Neural progenitor cell (in vitro differentiated cells): ENCODE measurements around the gene GLIPR1. TPM values are rescaled to one million over a fixed set of nuclear protein-coding genes. Genes with fewer than 3 reads are reported as not detected.

Experiments
- DNase-seq: peaks from one replicate; pipeline ENCODE4 v3.0.0-alpha.2; 2016; ENCODE audit warnings: low spot score
- H2AFZ ChIP-seq: fragments of 200-600 bp; sonication (generic); replicated peaks from 2 replicates; pipeline ENCODE4 v1.6.1; 2016; ENCODE audit warnings: antibody characterized with exemption
- H3F3A ChIP-seq: fragments of 200-600 bp; sonication (generic); 2 replicates; pipeline ENCODE4 v1.6.1; 2016; ENCODE audit warnings: antibody characterized with exemption, low read depth
- H3K27ac ChIP-seq: fragments of 200-600 bp; sonication (generic); 2 replicates; pipeline ENCODE4 v1.5.1; 2016; ENCODE audit warnings: mild to moderate bottlenecking
- H3K27me3 ChIP-seq: fragments of 200-600 bp; sonication (generic); 2 replicates; pipeline ENCODE4 v1.6.1; 2016; ENCODE audit warnings: mild to moderate bottlenecking, moderate library complexity
- H3K36me3 ChIP-seq: fragments of 200-600 bp; sonication (generic); 2 replicates; pipeline ENCODE4 v1.5.1; 2016
- H3K4me1 ChIP-seq: fragments of 200-600 bp; sonication (generic); 2 replicates; pipeline ENCODE4 v1.6.1; 2016; ENCODE audit warnings: mixed run types
- H3K4me2 ChIP-seq: fragments of 200-600 bp; sonication (generic); 2 replicates; pipeline ENCODE4 v1.6.1; 2016
- H3K4me3 ChIP-seq: fragments of 200-600 bp; sonication (generic); 2 replicates; pipeline ENCODE4 v1.5.1; 2016
- H3K79me2 ChIP-seq: fragments of 200-600 bp; sonication (generic); 2 replicates; pipeline ENCODE4 v1.6.1; 2016; ENCODE audit warnings: low read depth
- H3K9ac ChIP-seq: fragments of 200-600 bp; sonication (generic); 2 replicates; pipeline ENCODE4 v1.6.1; 2016
- H3K9me3 ChIP-seq: fragments of 200-600 bp; sonication (generic); 2 replicates; pipeline ENCODE4 v1.5.1; 2016; ENCODE audit warnings: low read depth
- H4K20me1 ChIP-seq: fragments of 200-600 bp; sonication (generic); 2 replicates; pipeline ENCODE4 v1.6.1; 2016; ENCODE audit warnings: low read depth
- H3K27ac Mint-ChIP-seq: 3 replicates; pipeline ENCODE4 v1.8.0; 2021; ENCODE audit warnings: mixed read lengths
- H3K27me3 Mint-ChIP-seq: 2 replicates; pipeline ENCODE4 v1.8.0; 2022; ENCODE audit warnings: low read depth, mild to moderate bottlenecking, inconsistent platforms, moderate library complexity, mixed read lengths; ENCODE audit not compliant: insufficient read depth
- H3K36me3 Mint-ChIP-seq: 3 replicates; pipeline ENCODE4 v1.8.0; 2021; ENCODE audit warnings: mixed read lengths
- H3K4me1 Mint-ChIP-seq: 3 replicates; pipeline ENCODE4 v1.8.0; 2021; ENCODE audit warnings: mixed read lengths
- H3K4me3 Mint-ChIP-seq: 3 replicates; pipeline ENCODE4 v1.8.0; 2021; ENCODE audit warnings: mild to moderate bottlenecking, moderate library complexity, mixed read lengths
- H3K9me3 Mint-ChIP-seq: 3 replicates; pipeline ENCODE4 v1.8.0; 2020; ENCODE audit warnings: mixed read lengths
- CTCF ChIP-seq: fragments of 200-600 bp; sonication (generic); IDR thresholded peaks from 2 replicates; pipeline ENCODE4 v1.5.1; 2017; ENCODE audit warnings: antibody characterized with exemption, mild to moderate bottlenecking
- EZH2 ChIP-seq: fragments of 200-600 bp; sonication (generic); IDR thresholded peaks from 2 replicates; pipeline ENCODE4 v1.6.1; 2017; ENCODE audit warnings: antibody characterized with exemption, mild to moderate bottlenecking, moderate library complexity
- EZH2phosphoT487 ChIP-seq: fragments of 200-600 bp; sonication (generic); IDR thresholded peaks from 2 replicates; pipeline ENCODE4 v1.6.1; 2017; ENCODE audit warnings: antibody characterized with exemption
- total RNA-seq: library from RNA; depleted of rRNA; stranded (reverse); fragments of >200 nt; gene quantifications from 2 replicates; pipeline ENCODE4 v1.2.3, GENCODE V29; 2015; ENCODE audit warnings: low replicate concordance

The GLIPR1 gene
- total RNA-seq = 0.03 and 0.04 TPM in 2 replicates

- no peak within 1 kb of the TSS for H3K27ac ChIP-seq
- no peaks in the 10 kb centered on the region for H3K9me3 Mint-ChIP-seq
- H4K20me1 ChIP-seq = no peaks in the 10 kb centered on the region
- H3K27ac Mint-ChIP-seq = no peak within 1 kb of the TSS
- no peaks in the 10 kb centered on the region for H3K79me2 ChIP-seq
- H3F3A ChIP-seq = no peaks in the 10 kb centered on the region
- H3K9ac ChIP-seq = no peak within 1 kb of the TSS
- no peak within 1 kb of the TSS for H3K4me3 ChIP-seq
- H3K4me2 ChIP-seq = no peak within 1 kb of the TSS
- H3K27me3 ChIP-seq = no peaks in the 10 kb centered on the region
- no peaks in the 10 kb centered on the region for H3K9me3 ChIP-seq
- no peak within 1 kb of the TSS for H2AFZ ChIP-seq
- DNase-seq = peak; percentile 4
- no peaks in the 10 kb centered on the region for H3K36me3 Mint-ChIP-seq
- no peak within 1 kb of the TSS for H3K4me3 Mint-ChIP-seq
- no peak for TF ChIP-seq EZH2phosphoT487
- no peak for TF ChIP-seq CTCF
- no peak for TF ChIP-seq EZH2
- H3K27me3 Mint-ChIP-seq = peaks cover 4% of the 10 kb centered on the region
- no peaks in the 10 kb centered on the region for H3K4me1 ChIP-seq
- H3K36me3 ChIP-seq = no peaks in the 10 kb centered on the region
- peaks cover 14% of the 10 kb centered on the region for H3K4me1 Mint-ChIP-seq
Observed at GRCh38 chr12:75480469-75480949, at the start of gene GLIPR1. Gene GLIPR1 (plus strand): TSS chr12:75480755. CDS start chr12:75480881, 126 bp downstream.

- Mint-ChIP-seq H3K9me3 (peaks cover 33% of the 10 kb centered on the region), H3K36me3 (no peaks in the 10 kb centered on the region), H3K4me1 (no peaks in the 10 kb centered on the region), H3K4me3 (no peak overlapping the region), H3K27ac (no peak overlapping the region), H3K27me3 (peaks cover 3% of the 10 kb centered on the region)
- no peak for DNase-seq
- no peak overlapping the region for H3K4me3 ChIP-seq
- H3K9me3 ChIP-seq = peaks cover 7% of the 10 kb centered on the region
- H3F3A ChIP-seq = no peaks in the 10 kb centered on the region
- TF ChIP-seq CTCF (no peak), EZH2 (no peak), EZH2phosphoT487 (no peak)
- no peak overlapping the region for H3K9ac ChIP-seq
- no peaks in the 10 kb centered on the region for H3K36me3 ChIP-seq
- H3K4me2 ChIP-seq = no peak overlapping the region
- H2AFZ ChIP-seq = no peak overlapping the region
- H3K27ac ChIP-seq = no peak overlapping the region
- no peaks in the 10 kb centered on the region for H3K4me1 ChIP-seq
- no peaks in the 10 kb centered on the region for H4K20me1 ChIP-seq
- no peaks in the 10 kb centered on the region for H3K79me2 ChIP-seq
- no peaks in the 10 kb centered on the region for H3K27me3 ChIP-seq
Observed at GRCh38 chr12:75432924-75433323, 47.6 kb upstream of the GLIPR1 start.

GRCh38 chr12:75437564-75437963 lies 43.0 kb upstream of the GLIPR1 start:
- Mint-ChIP-seq H3K4me1 (no peaks in the 10 kb centered on the region), H3K9me3 (peaks cover 17% of the 10 kb centered on the region), H3K27me3 (peaks cover 3% of the 10 kb centered on the region), H3K27ac (no peak overlapping the region), H3K36me3 (no peaks in the 10 kb centered on the region), H3K4me3 (no peak overlapping the region)
- DNase-seq = no peak
- Histone ChIP-seq H3K4me2 (no peak overlapping the region), H2AFZ (no peak overlapping the region), H3K27me3 (no peaks in the 10 kb centered on the region), H3K4me1 (no peaks in the 10 kb centered on the region), H3K79me2 (no peaks in the 10 kb centered on the region), H3K9me3 (peaks cover 7% of the 10 kb centered on the region), H4K20me1 (no peaks in the 10 kb centered on the region), H3K27ac (no peak overlapping the region), H3K36me3 (no peaks in the 10 kb centered on the region), H3K9ac (no peak overlapping the region), H3K4me3 (no peak overlapping the region), H3F3A (no peaks in the 10 kb centered on the region)
- TF ChIP-seq CTCF (no peak), EZH2phosphoT487 (no peak), EZH2 (no peak)
